CD4-positive, alpha-beta T cell (primary cell): ENCODE results near the gene RIPK3. TPM values are rescaled to one million over a fixed set of nuclear protein-coding genes. Genes with fewer than 3 reads are reported as not detected.

Experiments used
- ATAC-seq: fragments of 200-7000 bp; cut with Tn5 transposase; one replicate; pipeline ENCODE4 v1.10.0; 2022; ENCODE audit warnings: mild to moderate bottlenecking; ENCODE audit not compliant: poor library complexity
- CTCF ChIA-PET: fragments of 350-600 bp; sonication (Branson Sonifier 250); formaldehyde crosslinking; loops from one replicate; lab custom pipeline; 2021; ENCODE audit warnings: antibody characterized with exemption, inconsistent platforms; lab: Charles Lee
- POLR2A ChIA-PET: fragments of 350-600 bp; sonication (Branson Sonifier 250); formaldehyde crosslinking; loops from one replicate; lab custom pipeline; 2021; ENCODE audit warnings: antibody characterized with exemption, inconsistent platforms; lab: Charles Lee
- DNase-seq, 14 experiments: peaks; one replicate each; pipeline ENCODE4 v3.0.0-alpha.2; 2013 to 2020; ENCODE audit warnings: mixed read lengths in 2 of 14
- H3K27ac ChIP-seq, 2 donors: one replicate each; pipeline versions ENCODE4 v1.5.1 to v1.7.0; 2013; ENCODE audit warnings: low read length in 2 of 2, low read depth in 1 of 2, mild to moderate bottlenecking in 1 of 2
- H3K27me3 ChIP-seq, 2 experiments: 1 replicate in 1 of 2; 2 replicates in 1 of 2; pipeline versions ENCODE4 v1.6.1 to v1.7.0; 2013; ENCODE audit warnings: low read length in 2 of 2, control low read depth in 1 of 2, mild to moderate bottlenecking in 1 of 2, moderate library complexity in 1 of 2; ENCODE audit not compliant: insufficient read depth in 2 of 2, control insufficient read depth in 1 of 2
- H3K36me3 ChIP-seq: one replicate; pipeline ENCODE4 v1.6.1; 2013; ENCODE audit warnings: low read length, control low read depth; ENCODE audit not compliant: insufficient read depth
- H3K4me1 ChIP-seq: one replicate; pipeline ENCODE4 v1.6.1; 2013; ENCODE audit warnings: low read length, control low read depth; ENCODE audit not compliant: insufficient read depth
- H3K4me3 ChIP-seq: one replicate; pipeline ENCODE4 v1.5.1; 2013; ENCODE audit warnings: mild to moderate bottlenecking, low read length, moderate library complexity
- H3K9me3 ChIP-seq, 2 experiments: 1 replicate in 1 of 2; 2 replicates in 1 of 2; pipeline versions ENCODE4 v1.6.1 to v1.7.0; 2013; ENCODE audit warnings: low read length in 2 of 2, mild to moderate bottlenecking in 2 of 2, control low read depth in 1 of 2, moderate library complexity in 1 of 2; ENCODE audit not compliant: control insufficient read depth in 1 of 2, insufficient read depth in 1 of 2
- H3K27ac Mint-ChIP-seq: one replicate; pipeline ENCODE4 v1.8.0; 2020; ENCODE audit warnings: mixed read lengths
- H3K27me3 Mint-ChIP-seq: one replicate; pipeline ENCODE4 v1.8.0; 2021; ENCODE audit warnings: mixed read lengths
- H3K36me3 Mint-ChIP-seq: one replicate; pipeline ENCODE4 v1.8.0; 2021; ENCODE audit warnings: low read depth, mixed read lengths
- H3K4me1 Mint-ChIP-seq: one replicate; pipeline ENCODE4 v1.8.0; 2021; ENCODE audit warnings: low read depth, mixed read lengths
- H3K4me3 Mint-ChIP-seq: one replicate; pipeline ENCODE4 v1.8.0; 2020; ENCODE audit warnings: mild to moderate bottlenecking, mixed read lengths
- H3K9me3 Mint-ChIP-seq: one replicate; pipeline ENCODE4 v1.8.0; 2020; ENCODE audit warnings: mixed read lengths
- CTCF ChIP-seq: fragments of 200-600 bp; IDR thresholded peaks from one replicate; pipeline ENCODE4 v1.8.0; 2022; ENCODE audit warnings: antibody characterized with exemption, mild to moderate bottlenecking
- intact Hi-C, 2 experiments: fragments of 100-400 bp; cut with DNase I in 1 of 2; cut with micrococcal nuclease in 1 of 2; formaldehyde crosslinking; loops; one replicate each; pipeline versions ENCODE4 v1.15.1 to v1.9.0; 2023 to 2025; cut with DNase I, micrococcal nuclease
- total RNA-seq, 174 experiments: library from RNA in 2 of 174; stranded (reverse) in 2 of 174; gene quantifications; one replicate each; pipeline ENCODE4 v1.2.3 and lab custom pipeline; 2021 to 2026

RIPK3 gene
- total RNA-seq, 2 experiments from 2014 or later = 18.1 to 18.9 TPM

GRCh38 chr14:24325963-24326362, 13.8 kb downstream of the RIPK3 start:
- peaks cover 22% of the 10 kb centered on the region for H3K4me1 Mint-ChIP-seq

GRCh38 chr14:24325041-24325530, 14.7 kb downstream of the RIPK3 start:
- H3K4me1 Mint-ChIP-seq = peaks cover 17% of the 10 kb centered on the region
- CTCF ChIA-PET = no interaction called here
- POLR2A ChIA-PET = no interaction called here
- Histone ChIP-seq H3K27me3 (no peaks in the 10 kb centered on the region), H3K4me3 (no peak overlapping the region), H3K4me1 (peaks cover 29% of the 10 kb centered on the region), H3K9me3 (peaks cover 0 to 4% of the 10 kb centered on the region in 2 experiments), H3K27ac (no peak overlapping the region), H3K36me3 (no peaks in the 10 kb centered on the region)
- H3K9me3 Mint-ChIP-seq = no peaks in the 10 kb centered on the region
- no peak overlapping the region for H3K27ac Mint-ChIP-seq
- no peak for TF ChIP-seq CTCF
- DNase-seq (no peak), ATAC-seq (no peak)
- no peaks in the 10 kb centered on the region for H3K36me3 Mint-ChIP-seq
- H3K27me3 Mint-ChIP-seq = peaks cover 12% of the 10 kb centered on the region
- intact Hi-C loops = no loop called here
- H3K4me3 Mint-ChIP-seq = no peak overlapping the region

More at GRCh38 chr14:24325963-24326362, 13.8 kb downstream of the RIPK3 start:
- DNase-seq (no peak), ATAC-seq (no peak)
- TF ChIP-seq CTCF = no peak
- H3K9me3 Mint-ChIP-seq = no peaks in the 10 kb centered on the region
- Histone ChIP-seq H3K27me3 (no peaks in the 10 kb centered on the region), H3K9me3 (peaks cover 0 to 4% of the 10 kb centered on the region in 2 experiments), H3K4me1 (peaks cover 33% of the 10 kb centered on the region), H3K4me3 (no peak overlapping the region), H3K36me3 (no peaks in the 10 kb centered on the region), H3K27ac (no peak overlapping the region)
- ChIA-PET POLR2A (no interaction called here), CTCF (no interaction called here)
- H3K27me3 Mint-ChIP-seq = peaks cover 14% of the 10 kb centered on the region
- no peak overlapping the region for H3K4me3 Mint-ChIP-seq
- intact Hi-C loops = no loop called here
- no peaks in the 10 kb centered on the region for H3K36me3 Mint-ChIP-seq
- no peak overlapping the region for H3K27ac Mint-ChIP-seq

GRCh38 chr14:24324024-24324423, 15.8 kb downstream of the RIPK3 start:
- Histone ChIP-seq H3K9me3 (peaks cover 0 to 4% of the 10 kb centered on the region in 2 experiments), H3K4me1 (peaks cover 19% of the 10 kb centered on the region), H3K36me3 (no peaks in the 10 kb centered on the region), H3K27me3 (no peaks in the 10 kb centered on the region), H3K27ac (no peak overlapping the region), H3K4me3 (no peak overlapping the region)
- CTCF ChIA-PET = no interaction called here
- no peaks in the 10 kb centered on the region for H3K9me3 Mint-ChIP-seq
- intact Hi-C loops = no loop called here
- DNase-seq = no peak
- peaks cover 10% of the 10 kb centered on the region for H3K27me3 Mint-ChIP-seq
- no peak for TF ChIP-seq CTCF
- no peak overlapping the region for H3K4me3 Mint-ChIP-seq
- H3K4me1 Mint-ChIP-seq = peaks cover 6% of the 10 kb centered on the region
- ATAC-seq = no peak
- H3K36me3 Mint-ChIP-seq = no peaks in the 10 kb centered on the region
- POLR2A ChIA-PET = no interaction called here
- H3K27ac Mint-ChIP-seq = no peak overlapping the region
